AG08395 (cell line): ENCODE data around the gene L3MBTL3.

ENCODE experiments used
- DNase-seq: peaks from one replicate; pipeline ENCODE4 v3.0.0; 2012; ENCODE audit warnings: mixed read lengths, low spot score

The L3MBTL3 gene

GRCh38 chr6:130183271-130184222 is 165.2 kb downstream of the L3MBTL3 start:
- no peak for DNase-seq

- DNase-seq = no peak
These were observed 167.3 kb downstream of the L3MBTL3 start for GRCh38 chr6:130185658-130186057.

DNA sequence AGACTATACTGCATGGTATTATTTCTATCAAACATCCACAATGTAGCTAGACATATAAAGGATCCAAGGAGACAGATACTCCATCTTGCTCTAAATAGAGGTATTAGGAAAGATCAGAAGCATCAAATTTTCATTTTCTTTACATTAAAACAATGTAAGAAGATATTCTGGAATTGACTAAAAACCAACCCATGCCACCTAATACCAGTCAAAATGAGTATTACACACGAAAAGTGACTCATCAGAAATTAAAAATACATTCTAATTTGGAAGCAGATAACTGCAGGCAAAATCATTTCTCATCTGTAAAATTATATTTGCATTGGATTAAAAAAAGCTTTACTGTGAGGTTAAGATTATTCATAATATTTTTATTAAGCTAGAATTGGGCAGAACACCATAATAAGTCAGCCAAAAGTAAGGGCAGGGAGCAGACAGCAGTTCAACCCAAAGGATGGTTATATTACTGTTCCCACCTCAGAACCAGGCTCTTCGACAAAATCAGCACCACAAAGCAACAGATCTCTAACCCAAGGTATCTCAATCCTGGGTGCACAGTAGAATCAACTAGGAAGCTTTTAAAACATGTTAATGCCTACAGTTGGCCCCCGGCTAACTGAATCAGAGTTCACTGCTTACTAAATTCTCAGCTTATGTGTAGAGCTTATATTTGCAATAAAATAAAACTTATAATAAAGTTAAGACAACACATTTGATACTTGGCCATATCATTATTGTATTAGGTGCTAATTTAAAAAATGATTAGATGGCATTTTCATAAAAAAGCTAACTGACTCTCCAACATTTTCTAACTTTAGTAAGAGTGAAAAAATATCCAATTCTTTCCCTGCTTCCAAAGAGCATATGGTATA is 169.2 kb downstream of the L3MBTL3 start:
- DNase-seq = no peak

- no peak for DNase-seq
These were observed 170.0 kb downstream of the L3MBTL3 start for GRCh38 chr6:130188207-130188899.

DNA sequence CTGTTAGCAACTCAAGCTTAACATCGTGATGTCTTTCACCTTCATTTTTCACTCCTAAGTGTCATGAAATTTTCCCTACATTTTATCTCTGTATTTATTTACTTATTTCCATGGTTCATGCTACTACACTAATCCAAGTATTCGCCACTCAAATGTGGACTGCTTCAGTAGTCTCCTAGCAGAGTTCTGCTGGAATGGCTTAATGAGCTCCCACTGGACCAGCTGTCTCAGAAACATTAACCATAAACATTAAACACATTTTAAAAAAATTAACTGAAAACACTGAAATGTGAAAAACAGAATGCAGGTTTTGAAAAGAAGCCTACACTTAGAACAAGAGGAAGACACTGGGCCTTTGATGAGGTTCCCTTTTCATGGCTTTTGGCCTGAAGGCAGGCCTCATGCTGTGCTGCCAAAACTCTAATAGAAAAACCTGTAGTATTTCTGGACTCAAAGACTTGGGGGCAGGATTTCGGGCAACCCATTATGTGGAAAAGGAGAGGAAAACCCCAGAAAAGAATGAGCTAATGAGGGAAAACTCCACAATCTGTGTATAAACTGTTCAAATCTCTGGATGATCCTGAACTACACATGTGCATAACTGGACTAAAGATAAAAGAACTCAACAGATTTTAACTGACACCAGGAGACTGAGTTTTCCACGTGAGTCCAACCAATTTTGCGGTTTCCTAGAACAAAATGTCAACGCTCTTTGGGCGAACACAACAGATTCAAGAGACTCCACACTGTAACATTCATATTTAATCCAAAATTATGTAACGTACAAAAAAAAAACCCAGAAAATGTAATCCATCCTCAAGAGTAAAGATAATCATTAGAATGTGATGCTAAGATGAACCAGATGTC is 171.4 kb downstream of the L3MBTL3 start:
- DNase-seq = no peak
